AG08396 (cell line): Measurements from ENCODE around the gene MKS1.

ENCODE experiments used
- DNase-seq: peaks from one replicate; pipeline ENCODE4 v3.0.0; 2012; ENCODE audit warnings: low spot score, mixed read lengths

The MKS1 gene

DNA sequence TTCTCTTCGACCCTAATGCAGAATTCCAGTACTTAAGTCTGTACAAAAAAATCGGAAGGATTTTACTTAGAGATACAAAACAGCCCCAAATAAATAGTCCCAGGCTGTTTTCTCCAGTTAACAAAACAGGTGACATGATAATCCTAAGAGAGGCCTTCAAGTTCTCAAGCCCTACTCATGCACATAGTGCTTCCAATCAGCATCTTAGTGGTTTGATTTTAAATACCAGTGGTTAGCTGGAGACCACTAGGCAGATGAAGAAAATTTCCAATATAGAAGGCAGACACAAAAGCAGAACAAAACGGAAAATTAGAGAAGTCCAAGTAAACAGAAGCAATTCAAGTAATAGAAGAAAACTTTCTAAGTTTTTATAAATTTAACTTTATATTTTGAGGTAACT, 57.5 kb downstream of the MKS1 start:
- no peak for DNase-seq

DNA sequence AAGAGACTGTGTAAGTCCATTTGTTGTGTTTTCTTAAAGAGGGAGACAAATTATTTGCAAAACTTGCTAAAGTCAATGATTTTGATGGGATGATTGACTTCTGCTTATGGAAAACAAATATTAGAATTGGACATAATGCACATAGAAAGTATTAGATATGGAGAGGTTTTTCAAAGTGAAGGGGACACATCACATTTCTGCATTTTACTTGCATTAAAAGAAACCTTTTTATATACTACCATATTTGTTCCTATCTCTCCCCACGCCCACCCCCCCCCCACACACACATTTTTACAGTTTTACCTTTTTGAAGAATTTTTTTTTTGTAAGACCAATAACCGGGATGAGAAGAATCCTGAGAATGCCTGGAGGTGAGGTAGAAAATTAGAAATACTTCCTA, 60.9 kb downstream of the MKS1 start:
- no peak for DNase-seq

DNA sequence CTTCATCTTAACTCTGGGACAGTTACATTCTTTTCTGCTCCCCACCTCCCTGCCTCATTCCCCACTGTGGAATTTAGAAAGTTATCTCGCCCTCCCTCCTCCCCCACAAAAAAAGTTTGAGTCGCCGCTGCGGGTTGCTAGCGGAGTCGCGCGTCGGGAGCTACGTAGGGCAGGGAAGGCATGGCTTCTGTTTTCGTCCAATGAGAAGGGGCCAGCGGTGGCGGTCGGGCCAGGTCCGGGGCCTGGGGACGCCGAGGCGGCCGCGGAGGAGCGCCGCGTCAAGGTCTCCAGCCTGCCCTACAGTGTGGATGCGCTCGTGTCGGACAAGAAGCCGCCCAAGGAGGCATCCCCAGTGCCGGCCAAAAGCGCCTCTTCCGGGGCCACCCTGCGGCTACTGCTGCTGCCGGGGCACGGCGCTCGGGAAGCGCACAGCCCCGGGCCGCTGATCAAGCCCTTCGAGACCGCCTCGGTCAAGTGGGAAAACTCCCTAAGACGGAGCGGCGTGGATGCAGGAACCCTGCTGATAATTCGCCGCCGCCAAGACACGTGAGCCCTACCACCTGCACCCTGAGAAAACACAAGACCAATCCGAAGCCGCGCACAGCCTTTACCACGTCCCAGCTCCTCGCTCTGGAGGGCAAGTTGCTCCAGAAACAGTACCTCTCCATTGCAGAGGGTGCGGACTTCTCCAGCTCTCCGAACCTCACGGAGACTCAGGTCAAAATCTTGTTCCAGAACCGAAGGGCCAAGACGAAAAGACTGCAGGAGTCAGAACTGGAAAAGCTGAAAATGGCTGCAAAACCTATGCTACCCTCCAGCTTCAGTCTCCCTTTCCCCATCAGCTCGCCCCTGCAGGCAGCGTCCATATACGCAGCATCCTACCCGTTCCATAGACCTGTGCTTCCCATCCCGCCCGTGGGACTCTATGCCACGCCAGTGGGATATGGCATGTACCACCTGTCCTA, 61.9 kb downstream of the MKS1 start:
- DNase-seq = no peak
